Measurements from ENCODE around the gene INS. TPM values are rescaled to one million over a fixed set of nuclear protein-coding genes. Genes with fewer than 3 reads are reported as not detected.

The INS gene
- total RNA-seq, 1 donor from 2014 or later, result not detected

DNA sequence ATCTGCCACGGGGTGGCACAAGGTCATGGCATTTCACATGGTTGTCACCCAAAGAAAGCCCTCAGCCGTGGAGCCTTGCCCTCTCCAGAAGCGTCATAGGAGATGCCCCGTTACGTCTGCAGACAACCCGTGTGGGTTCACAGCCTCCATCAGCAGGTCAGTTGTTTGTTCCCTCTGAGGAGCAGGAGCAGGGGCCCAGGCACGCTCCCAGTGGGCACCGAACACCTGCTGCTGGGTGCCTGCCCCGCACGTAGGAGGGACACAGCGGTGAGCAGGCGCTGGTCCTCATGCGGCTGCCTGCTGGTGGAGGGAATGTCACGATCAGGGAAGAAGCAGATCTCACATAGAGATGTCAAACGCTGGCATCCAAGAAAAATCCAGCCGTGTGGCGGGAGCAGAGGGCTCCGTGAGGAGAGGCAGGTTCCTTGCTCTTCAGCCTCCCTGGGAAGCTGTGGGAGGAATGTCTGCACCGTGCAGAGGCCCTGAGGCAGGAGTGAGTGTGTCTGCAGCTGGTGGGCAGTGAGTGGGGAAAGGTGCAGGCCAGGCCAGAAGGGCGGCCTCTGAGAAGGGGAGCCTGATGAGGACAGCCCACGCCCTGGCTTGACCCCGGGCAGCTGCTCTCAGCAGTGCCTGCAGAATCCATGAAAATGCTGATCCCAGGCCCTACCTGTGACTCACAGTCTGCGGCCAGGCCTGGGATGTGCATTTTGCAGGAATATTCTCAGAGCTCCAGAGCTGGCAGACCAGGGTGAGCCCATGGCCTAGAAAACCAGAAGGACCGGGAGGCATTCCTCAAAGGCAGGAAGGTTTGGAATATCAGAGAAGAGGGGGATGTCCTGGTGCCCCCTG lies 47.0 kb upstream of the INS start:
- H4K20me1 ChIP-seq (ENCODE audit: insufficient read depth, low read length), result no peaks in the 10 kb centered on the region
- H3K9ac ChIP-seq (ENCODE audit: low read length), result no peak overlapping the region
- Mint-ChIP-seq H3K36me3 (ENCODE audit: low read depth, unreplicated experiment) (no peaks in the 10 kb centered on the region), H3K4me3 (ENCODE audit: unreplicated experiment) (no peak overlapping the region), H3K27me3 (ENCODE audit: low read depth, unreplicated experiment) (peaks cover 31% of the 10 kb centered on the region), H3K27ac (ENCODE audit: unreplicated experiment) (no peak overlapping the region), H3K9me3 (ENCODE audit: unreplicated experiment) (no peaks in the 10 kb centered on the region), H3K4me1 (ENCODE audit: low read depth, unreplicated experiment) (no peaks in the 10 kb centered on the region)
- FAIRE-seq (no peak), DNase-seq (ENCODE audit: low read depth) (no peak)
- H3K36me3 ChIP-seq (ENCODE audit: insufficient read depth, low read length), result no peaks in the 10 kb centered on the region
- H3K27ac ChIP-seq (ENCODE audit: low read depth, low read length), result no peak overlapping the region
- peaks cover 5% of the 10 kb centered on the region for H3K27me3 ChIP-seq (ENCODE audit: insufficient read depth, low read length)
- H3K79me2 ChIP-seq (ENCODE audit: insufficient read depth, low read length), result no peaks in the 10 kb centered on the region
- TF ChIP-seq, protein P1, sequence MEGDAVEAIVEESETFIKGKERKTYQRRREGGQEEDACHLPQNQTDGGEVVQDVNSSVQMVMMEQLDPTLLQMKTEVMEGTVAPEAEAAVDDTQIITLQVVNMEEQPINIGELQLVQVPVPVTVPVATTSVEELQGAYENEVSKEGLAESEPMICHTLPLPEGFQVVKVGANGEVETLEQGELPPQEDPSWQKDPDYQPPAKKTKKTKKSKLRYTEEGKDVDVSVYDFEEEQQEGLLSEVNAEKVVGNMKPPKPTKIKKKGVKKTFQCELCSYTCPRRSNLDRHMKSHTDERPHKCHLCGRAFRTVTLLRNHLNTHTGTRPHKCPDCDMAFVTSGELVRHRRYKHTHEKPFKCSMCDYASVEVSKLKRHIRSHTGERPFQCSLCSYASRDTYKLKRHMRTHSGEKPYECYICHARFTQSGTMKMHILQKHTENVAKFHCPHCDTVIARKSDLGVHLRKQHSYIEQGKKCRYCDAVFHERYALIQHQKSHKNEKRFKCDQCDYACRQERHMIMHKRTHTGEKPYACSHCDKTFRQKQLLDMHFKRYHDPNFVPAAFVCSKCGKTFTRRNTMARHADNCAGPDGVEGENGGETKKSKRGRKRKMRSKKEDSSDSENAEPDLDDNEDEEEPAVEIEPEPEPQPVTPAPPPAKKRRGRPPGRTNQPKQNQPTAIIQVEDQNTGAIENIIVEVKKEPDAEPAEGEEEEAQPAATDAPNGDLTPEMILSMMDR (IDR thresholded peaks at IDR 0.05; ENCODE audit: insufficient read depth, low read depth, low read length), result no peak
- no peak for TF ChIP-seq EZH2 (IDR thresholded peaks at IDR 0.05; ENCODE audit: insufficient read depth, low read length)
- no peaks in the 10 kb centered on the region for H3K4me1 ChIP-seq (ENCODE audit: insufficient read depth, low read length)
- H2AFZ ChIP-seq (ENCODE audit: low read depth, low read length), result no peak overlapping the region
- H3K9me3 ChIP-seq (ENCODE audit: insufficient read depth, low read depth, low read length), result no peaks in the 10 kb centered on the region
- H3K4me2 ChIP-seq (ENCODE audit: low read length), result no peak overlapping the region
- no peak overlapping the region for H3K4me3 ChIP-seq (ENCODE audit: insufficient read depth, low read depth, low read length)

DNA sequence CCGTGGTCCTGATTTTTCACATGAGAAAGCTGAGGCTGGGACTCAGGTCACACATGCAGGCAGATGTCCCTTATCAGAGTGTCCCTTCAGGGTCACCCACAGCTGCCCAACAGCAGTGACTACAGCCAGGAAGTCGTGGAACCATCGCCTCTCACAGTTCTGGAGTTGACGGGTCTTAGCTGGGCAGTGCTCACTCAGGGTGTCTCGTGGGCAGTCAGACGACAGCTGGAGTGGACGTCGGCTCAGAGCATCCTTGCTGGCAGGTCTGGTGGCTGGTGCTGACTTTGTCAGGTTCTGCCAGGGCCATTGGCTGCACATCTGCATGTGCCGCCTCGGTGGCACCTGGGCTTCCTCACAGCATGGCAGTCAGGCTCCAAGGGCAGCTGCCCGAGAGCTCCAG lies 46.2 kb upstream of the INS start:
- Histone ChIP-seq H3K36me3 (ENCODE audit: insufficient read depth, low read length) (no peaks in the 10 kb centered on the region), H3K27me3 (ENCODE audit: insufficient read depth, low read length) (peaks cover 3% of the 10 kb centered on the region), H3K9ac (ENCODE audit: low read length) (no peak overlapping the region), H3K4me1 (ENCODE audit: insufficient read depth, low read length) (no peaks in the 10 kb centered on the region), H3K4me2 (ENCODE audit: low read length) (no peak overlapping the region), H3K4me3 (ENCODE audit: insufficient read depth, low read depth, low read length) (no peak overlapping the region), H3K27ac (ENCODE audit: low read depth, low read length) (no peak overlapping the region), H4K20me1 (ENCODE audit: insufficient read depth, low read length) (no peaks in the 10 kb centered on the region), H3K79me2 (ENCODE audit: insufficient read depth, low read length) (no peaks in the 10 kb centered on the region), H3K9me3 (ENCODE audit: insufficient read depth, low read depth, low read length) (no peaks in the 10 kb centered on the region), H2AFZ (ENCODE audit: low read depth, low read length) (no peak overlapping the region)
- FAIRE-seq (no peak), DNase-seq (ENCODE audit: low read depth) (no peak)
- H3K27ac Mint-ChIP-seq (ENCODE audit: unreplicated experiment), result no peak overlapping the region
- peaks cover 30% of the 10 kb centered on the region for H3K27me3 Mint-ChIP-seq (ENCODE audit: low read depth, unreplicated experiment)
- no peaks in the 10 kb centered on the region for H3K9me3 Mint-ChIP-seq (ENCODE audit: unreplicated experiment)
- H3K4me3 Mint-ChIP-seq (ENCODE audit: unreplicated experiment), result no peak overlapping the region
- H3K4me1 Mint-ChIP-seq (ENCODE audit: low read depth, unreplicated experiment), result no peaks in the 10 kb centered on the region
- TF ChIP-seq, protein P1 (IDR thresholded peaks at IDR 0.05; ENCODE audit: insufficient read depth, low read depth, low read length), result no peak
- TF ChIP-seq EZH2 (IDR thresholded peaks at IDR 0.05; ENCODE audit: insufficient read depth, low read length), result no peak
- no peaks in the 10 kb centered on the region for H3K36me3 Mint-ChIP-seq (ENCODE audit: low read depth, unreplicated experiment)
